Measurements from ENCODE around the gene RAB40C. TPM values are rescaled to one million over a fixed set of nuclear protein-coding genes. Genes with fewer than 3 reads are reported as not detected.
A peak's percentile ranks its signal among the peaks of the same experiment; 100 is the strongest.

Gene RAB40C
- total RNA-seq, 2 donors from 2014 or later, result 16.7 to 18.7 TPM

- no peaks in the 10 kb centered on the region for H3K36me3 Mint-ChIP-seq
- no peak overlapping the region for H3K4me3 Mint-ChIP-seq
- H3K9me3 Mint-ChIP-seq, result no peaks in the 10 kb centered on the region
- DNase-seq (ENCODE audit: low spot score), result no peak
- peaks cover 5% of the 10 kb centered on the region in 2 donors for H3K4me1 Mint-ChIP-seq (ENCODE audit: low read depth in 2 of 2)
- ATAC-seq, result no peak
- no peak overlapping the region for H3K27ac Mint-ChIP-seq
- no peaks in the 10 kb centered on the region for H3K27me3 Mint-ChIP-seq
Measured at GRCh38 chr16:647173-647902, 57.5 kb downstream of the RAB40C start.

GRCh38 chr16:648071-648780 is 58.4 kb downstream of the RAB40C start:
- Mint-ChIP-seq H3K9me3 (no peaks in the 10 kb centered on the region), H3K4me3 (peak overlapping the region; percentile 67), H3K27ac (peak overlapping the region in 1 of 2 donors; percentile 61), H3K27me3 (no peaks in the 10 kb centered on the region), H3K36me3 (no peaks in the 10 kb centered on the region), H3K4me1 (ENCODE audit: low read depth in 2 of 2) (peaks cover 5% of the 10 kb centered on the region in 2 donors)
- ATAC-seq (no peak), DNase-seq (ENCODE audit: low spot score) (no peak)

GRCh38 chr16:648781-649589 is 59.1 kb downstream of the RAB40C start, which contains the start of gene WDR90:
Gene WDR90, plus strand, starts transcription at chr16:649365. Its CDS starts 52 bp downstream, at chr16:649417.
- H3K4me3 Mint-ChIP-seq, result peak within 1 kb of the TSS; percentile 67
- DNase-seq (ENCODE audit: low spot score), result peak; percentile 95
- H3K9me3 Mint-ChIP-seq, result no peaks in the 10 kb centered on the region
- peaks cover 5% of the 10 kb centered on the region in 2 donors for H3K4me1 Mint-ChIP-seq (ENCODE audit: low read depth in 2 of 2)
- peak; percentile 93 to 96 for ATAC-seq
- H3K27me3 Mint-ChIP-seq, result no peaks in the 10 kb centered on the region
- no peaks in the 10 kb centered on the region for H3K36me3 Mint-ChIP-seq
- peak within 1 kb of the TSS; percentile 28 to 61 for H3K27ac Mint-ChIP-seq

- Mint-ChIP-seq H3K36me3 (no peaks in the 10 kb centered on the region), H3K27ac (no peak overlapping the region), H3K4me1 (ENCODE audit: low read depth in 2 of 2) (peaks cover 2 to 5% of the 10 kb centered on the region in 2 donors), H3K27me3 (no peaks in the 10 kb centered on the region), H3K9me3 (no peaks in the 10 kb centered on the region), H3K4me3 (peak overlapping the region; percentile 60)
- ATAC-seq, result peak; percentile 25 to 52
- no peak for DNase-seq (ENCODE audit: low spot score)
Measured at GRCh38 chr16:649631-650030, 59.8 kb downstream of the RAB40C start.

GRCh38 chr16:651844-652243 is 62.0 kb downstream of the RAB40C start:
- Mint-ChIP-seq H3K36me3 (no peaks in the 10 kb centered on the region), H3K4me3 (no peak overlapping the region), H3K4me1 (ENCODE audit: low read depth in 2 of 2) (peaks cover 0 to 2% of the 10 kb centered on the region in 2 donors), H3K27ac (no peak overlapping the region), H3K27me3 (no peaks in the 10 kb centered on the region), H3K9me3 (no peaks in the 10 kb centered on the region)
- ATAC-seq (no peak), DNase-seq (ENCODE audit: low spot score) (no peak)

GRCh38 chr16:652454-653305 is 62.8 kb downstream of the RAB40C start:
- H3K4me3 Mint-ChIP-seq, result no peak overlapping the region
- DNase-seq (ENCODE audit: low spot score) (no peak), ATAC-seq (no peak)
- H3K36me3 Mint-ChIP-seq, result no peaks in the 10 kb centered on the region
- H3K9me3 Mint-ChIP-seq, result no peaks in the 10 kb centered on the region
- H3K4me1 Mint-ChIP-seq (ENCODE audit: low read depth in 2 of 2), result peaks cover 0 to 2% of the 10 kb centered on the region in 2 donors
- no peaks in the 10 kb centered on the region for H3K27me3 Mint-ChIP-seq
- H3K27ac Mint-ChIP-seq, result no peak overlapping the region

GRCh38 chr16:654034-654433 is 64.2 kb downstream of the RAB40C start:
- DNase-seq (ENCODE audit: low spot score) (no peak), ATAC-seq (no peak)
- Mint-ChIP-seq H3K27me3 (no peaks in the 10 kb centered on the region), H3K4me1 (ENCODE audit: low read depth in 2 of 2) (peaks cover 0 to 2% of the 10 kb centered on the region in 2 donors), H3K4me3 (no peak overlapping the region), H3K9me3 (no peaks in the 10 kb centered on the region), H3K27ac (no peak overlapping the region), H3K36me3 (no peaks in the 10 kb centered on the region)

GRCh38 chr16:657487-657886 is 67.6 kb downstream of the RAB40C start:
- Mint-ChIP-seq H3K9me3 (no peaks in the 10 kb centered on the region), H3K36me3 (no peaks in the 10 kb centered on the region), H3K4me1 (ENCODE audit: low read depth in 2 of 2) (peaks cover 6 to 8% of the 10 kb centered on the region in 2 donors), H3K27me3 (no peaks in the 10 kb centered on the region), H3K4me3 (no peak overlapping the region), H3K27ac (no peak overlapping the region)
- DNase-seq (ENCODE audit: low spot score) (no peak), ATAC-seq (no peak)

GRCh38 chr16:658679-659571 is 69.1 kb downstream of the RAB40C start:
- peaks cover 6 to 8% of the 10 kb centered on the region in 2 donors for H3K4me1 Mint-ChIP-seq (ENCODE audit: low read depth in 2 of 2)
- no peaks in the 10 kb centered on the region for H3K27me3 Mint-ChIP-seq
- no peak overlapping the region for H3K27ac Mint-ChIP-seq
- H3K9me3 Mint-ChIP-seq, result no peaks in the 10 kb centered on the region
- H3K4me3 Mint-ChIP-seq, result no peak overlapping the region
- ATAC-seq (no peak), DNase-seq (ENCODE audit: low spot score) (no peak)
- H3K36me3 Mint-ChIP-seq, result no peaks in the 10 kb centered on the region

- H3K9me3 Mint-ChIP-seq, result no peaks in the 10 kb centered on the region
- H3K27me3 Mint-ChIP-seq, result no peaks in the 10 kb centered on the region
- no peak overlapping the region for H3K4me3 Mint-ChIP-seq
- H3K27ac Mint-ChIP-seq, result no peak overlapping the region
- no peaks in the 10 kb centered on the region for H3K36me3 Mint-ChIP-seq
- no peak for ATAC-seq
- H3K4me1 Mint-ChIP-seq (ENCODE audit: low read depth in 2 of 2), result peaks cover 6 to 8% of the 10 kb centered on the region in 2 donors
- no peak for DNase-seq (ENCODE audit: low spot score)
Measured at GRCh38 chr16:659618-660017, 69.8 kb downstream of the RAB40C start.

- H3K27me3 Mint-ChIP-seq, result no peaks in the 10 kb centered on the region
- no peak overlapping the region for H3K27ac Mint-ChIP-seq
- no peaks in the 10 kb centered on the region for H3K9me3 Mint-ChIP-seq
- H3K4me3 Mint-ChIP-seq, result no peak overlapping the region
- H3K4me1 Mint-ChIP-seq (ENCODE audit: low read depth in 2 of 2), result peaks cover 6 to 8% of the 10 kb centered on the region in 2 donors
- ATAC-seq (no peak), DNase-seq (ENCODE audit: low spot score) (no peak)
- no peaks in the 10 kb centered on the region for H3K36me3 Mint-ChIP-seq
Measured at GRCh38 chr16:660132-660458, 70.2 kb downstream of the RAB40C start.

GRCh38 chr16:660459-661183 is 70.8 kb downstream of the RAB40C start:
- peak; percentile 85 to 93 for ATAC-seq
- H3K4me3 Mint-ChIP-seq, result peak overlapping the region; percentile 15

More at GRCh38 chr16:660459-661183, 70.8 kb downstream of the RAB40C start:
- no peaks in the 10 kb centered on the region for H3K36me3 Mint-ChIP-seq
- H3K9me3 Mint-ChIP-seq, result no peaks in the 10 kb centered on the region
- H3K27me3 Mint-ChIP-seq, result no peaks in the 10 kb centered on the region
- peaks cover 6 to 8% of the 10 kb centered on the region in 2 donors for H3K4me1 Mint-ChIP-seq (ENCODE audit: low read depth in 2 of 2)
- no peak overlapping the region for H3K27ac Mint-ChIP-seq
- peak; percentile 85 for DNase-seq (ENCODE audit: low spot score)
